SK-N-MC (cell line): Measurements from ENCODE around the gene ANO2.

Source experiments
- DNase-seq: peaks from one replicate; pipeline ENCODE4 v3.0.0-alpha.2; 2011; ENCODE audit warnings: low read depth, low spot score
- H3K27ac ChIP-seq: fragments of 200-600 bp; sonication (generic); 2 replicates; pipeline ENCODE4 v1.5.1; 2016; ENCODE audit warnings: mixed run types
- H3K36me3 ChIP-seq: fragments of 200-600 bp; sonication (generic); 2 replicates; pipeline ENCODE4 v1.6.1; 2017; ENCODE audit warnings: antibody characterized with exemption, low read length, mixed read lengths; ENCODE audit not compliant: insufficient read depth
- H3K4me3 ChIP-seq: fragments of 200-600 bp; sonication (generic); 2 replicates; pipeline ENCODE4 v1.5.1; 2016
- H3K9ac ChIP-seq: fragments of 200-600 bp; sonication (generic); 2 replicates; pipeline ENCODE4 v1.8.0; 2017; ENCODE audit warnings: mixed run types, mixed read lengths; ENCODE audit not compliant: insufficient read length
- H3K9me3 ChIP-seq: fragments of 200-600 bp; sonication (generic); 2 replicates; pipeline ENCODE4 v1.6.1; 2017; ENCODE audit warnings: low read depth, mild to moderate bottlenecking, antibody characterized with exemption, low read length, moderate library complexity, mixed read lengths
- EZH2 ChIP-seq: fragments of 200-600 bp; sonication (generic); IDR thresholded peaks from one replicate; pipeline ENCODE4 v1.6.1; 2017; ENCODE audit warnings: antibody characterized with exemption
- FOXP2 ChIP-seq: optimal IDR thresholded peaks from 2 replicates; pipeline ENCODE3; 2011; ENCODE audit warnings: mild to moderate bottlenecking, moderate library complexity; ENCODE audit not compliant: insufficient read depth; ENCODE audit errors: extremely low read length, control extremely low read depth
- POLR2AphosphoS5 ChIP-seq: IDR thresholded peaks from 2 replicates; pipeline ENCODE4 v1.6.1; 2012; ENCODE audit warnings: mild to moderate bottlenecking, low read depth, low read length, borderline replicate concordance

The ANO2 gene

GRCh38 chr12:5768581-5769196 is 176.4 kb downstream of the ANO2 start:
- Histone ChIP-seq H3K36me3 (no peaks in the 10 kb centered on the region), H3K9me3 (no peaks in the 10 kb centered on the region), H3K27ac (no peak overlapping the region), H3K4me3 (no peak overlapping the region), H3K9ac (no peak overlapping the region)
- TF ChIP-seq FOXP2 = no peak
- no peak for TF ChIP-seq POLR2AphosphoS5
- no peak for TF ChIP-seq EZH2
- DNase-seq = no peak

GRCh38 chr12:5768171-5768570 is 176.9 kb downstream of the ANO2 start:
- no peak overlapping the region for H3K27ac ChIP-seq
- H3K9me3 ChIP-seq = no peaks in the 10 kb centered on the region
- no peak overlapping the region for H3K9ac ChIP-seq
- no peak for TF ChIP-seq EZH2
- TF ChIP-seq POLR2AphosphoS5 = no peak
- no peak for TF ChIP-seq FOXP2
- no peak for DNase-seq
- no peak overlapping the region for H3K4me3 ChIP-seq
- no peaks in the 10 kb centered on the region for H3K36me3 ChIP-seq

- no peak overlapping the region for H3K27ac ChIP-seq
- no peak overlapping the region for H3K4me3 ChIP-seq
- no peaks in the 10 kb centered on the region for H3K36me3 ChIP-seq
- no peak for DNase-seq
- no peak overlapping the region for H3K9ac ChIP-seq
- TF ChIP-seq FOXP2 = no peak
- TF ChIP-seq EZH2 = no peak
- no peak for TF ChIP-seq POLR2AphosphoS5
- no peaks in the 10 kb centered on the region for H3K9me3 ChIP-seq
Measured at GRCh38 chr12:5758347-5758746, 186.7 kb downstream of the ANO2 start.

- Histone ChIP-seq H3K27ac (no peak overlapping the region), H3K4me3 (no peak overlapping the region), H3K9me3 (no peaks in the 10 kb centered on the region), H3K36me3 (no peaks in the 10 kb centered on the region), H3K9ac (no peak overlapping the region)
- no peak for TF ChIP-seq FOXP2
- no peak for TF ChIP-seq POLR2AphosphoS5
- TF ChIP-seq EZH2 = no peak
- no peak for DNase-seq
Measured at GRCh38 chr12:5756338-5756842, 188.7 kb downstream of the ANO2 start.

GRCh38 chr12:5748027-5748426 is 197.0 kb downstream of the ANO2 start:
- TF ChIP-seq FOXP2 (no peak), EZH2 (no peak)
- Histone ChIP-seq H3K9me3 (no peaks in the 10 kb centered on the region), H3K4me3 (no peak overlapping the region), H3K36me3 (no peaks in the 10 kb centered on the region), H3K9ac (no peak overlapping the region), H3K27ac (no peak overlapping the region)
- no peak for DNase-seq

GRCh38 chr12:5746917-5747316 is 198.1 kb downstream of the ANO2 start:
- no peak overlapping the region for H3K9ac ChIP-seq
- no peak for DNase-seq
- H3K27ac ChIP-seq = no peak overlapping the region
- H3K9me3 ChIP-seq = no peaks in the 10 kb centered on the region
- TF ChIP-seq FOXP2 (no peak), POLR2AphosphoS5 (no peak), EZH2 (no peak)
- H3K36me3 ChIP-seq = no peaks in the 10 kb centered on the region
- no peak overlapping the region for H3K4me3 ChIP-seq

- no peak overlapping the region for H3K4me3 ChIP-seq
- H3K27ac ChIP-seq = no peak overlapping the region
- no peak overlapping the region for H3K9ac ChIP-seq
- H3K36me3 ChIP-seq = no peaks in the 10 kb centered on the region
- no peak for DNase-seq
- TF ChIP-seq EZH2 (no peak), FOXP2 (no peak), POLR2AphosphoS5 (no peak)
- no peaks in the 10 kb centered on the region for H3K9me3 ChIP-seq
Measured at GRCh38 chr12:5746036-5746908, 198.8 kb downstream of the ANO2 start.

GRCh38 chr12:5745251-5745888 is 199.7 kb downstream of the ANO2 start:
- Histone ChIP-seq H3K27ac (no peak overlapping the region), H3K36me3 (no peaks in the 10 kb centered on the region), H3K9me3 (no peaks in the 10 kb centered on the region), H3K4me3 (no peak overlapping the region), H3K9ac (no peak overlapping the region)
- no peak for DNase-seq
- TF ChIP-seq POLR2AphosphoS5 = no peak
- no peak for TF ChIP-seq EZH2
- TF ChIP-seq FOXP2 = no peak
